Gastrocnemius medialis (tissue), 4 donors: ENCODE measurements around the gene CXCR3.

Experiments
- CTCF ChIP-seq, 5 experiments: fragments of 450-650 bp in 3 of 5; fragments of 200-600 bp in 2 of 5; sonication (generic) in 2 of 5; IDR thresholded peaks in 4 of 5; conservative IDR thresholded peaks in 1 of 5; 1 replicate in 4 of 5; 2 replicates in 1 of 5; pipeline ENCODE4 v1.5.1; 2016 to 2019; ENCODE audit warnings: antibody characterized with exemption in 5 of 5, mild to moderate bottlenecking in 3 of 5, moderate library complexity in 3 of 5
- POLR2A ChIP-seq, 2 donors: fragments of 450-650 bp; IDR thresholded peaks; one replicate each; pipeline ENCODE4 v1.6.1; 2017; ENCODE audit warnings: antibody characterized with exemption in 2 of 2, mild to moderate bottlenecking in 2 of 2, moderate library complexity in 2 of 2

GRCh38 chrX:71637253-71637618, 18.9 kb upstream of the CXCR3 start:
- TF ChIP-seq CTCF (IDR thresholded peaks at IDR 0.05 in 4 of 5, conservative IDR thresholded peaks at IDR 0.05 in 1 of 5) (no peak), POLR2A (IDR thresholded peaks at IDR 0.05) (no peak)
